HG02938 (cell line): ENCODE data around the gene EDARADD.

Experiments
- ATAC-seq: cut with Tn5 transposase; IDR thresholded peaks from one replicate; pipeline ENCODE4 v1.9.1; 2021; ENCODE audit warnings: mild to moderate bottlenecking, moderate library complexity; ENCODE audit not compliant: unreplicated experiment

The EDARADD gene

DNA sequence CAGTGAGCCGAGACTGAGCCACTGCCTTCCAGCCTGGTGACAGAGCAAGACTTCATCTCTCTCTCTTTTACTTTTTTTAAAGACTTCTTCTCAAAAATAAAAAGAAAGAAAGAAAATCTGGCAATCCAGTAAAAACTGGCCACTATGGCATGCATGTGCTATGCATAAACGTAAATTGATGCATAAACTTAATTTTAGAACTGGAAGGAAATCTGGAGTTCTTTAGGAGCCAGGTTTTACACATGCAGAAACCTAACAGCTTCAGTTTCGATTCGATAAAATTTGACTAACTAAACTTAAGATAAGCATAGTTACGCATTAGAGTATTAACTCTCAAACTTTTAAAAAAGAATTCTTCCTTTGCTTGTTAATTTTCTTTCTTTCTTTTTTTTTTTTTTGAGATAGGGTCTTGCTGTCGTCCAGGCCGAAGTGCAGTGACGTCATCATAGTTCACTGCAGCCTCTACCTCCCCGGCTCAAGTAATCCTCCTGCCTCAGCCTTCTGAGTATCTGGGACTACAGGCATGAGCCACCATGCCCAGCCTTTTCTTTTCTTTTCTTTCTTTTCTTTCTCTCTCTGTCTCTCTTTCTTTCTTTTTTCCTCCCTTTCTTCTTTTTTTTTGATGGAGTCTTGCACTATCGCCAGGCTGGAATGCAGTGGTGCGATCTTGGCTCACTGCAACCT, 117.8 kb downstream of the EDARADD start:
- ATAC-seq: no peak

- ATAC-seq: no peak
Observed at GRCh38 chr1:236514703-236515442, 120.8 kb downstream of the EDARADD start.

DNA sequence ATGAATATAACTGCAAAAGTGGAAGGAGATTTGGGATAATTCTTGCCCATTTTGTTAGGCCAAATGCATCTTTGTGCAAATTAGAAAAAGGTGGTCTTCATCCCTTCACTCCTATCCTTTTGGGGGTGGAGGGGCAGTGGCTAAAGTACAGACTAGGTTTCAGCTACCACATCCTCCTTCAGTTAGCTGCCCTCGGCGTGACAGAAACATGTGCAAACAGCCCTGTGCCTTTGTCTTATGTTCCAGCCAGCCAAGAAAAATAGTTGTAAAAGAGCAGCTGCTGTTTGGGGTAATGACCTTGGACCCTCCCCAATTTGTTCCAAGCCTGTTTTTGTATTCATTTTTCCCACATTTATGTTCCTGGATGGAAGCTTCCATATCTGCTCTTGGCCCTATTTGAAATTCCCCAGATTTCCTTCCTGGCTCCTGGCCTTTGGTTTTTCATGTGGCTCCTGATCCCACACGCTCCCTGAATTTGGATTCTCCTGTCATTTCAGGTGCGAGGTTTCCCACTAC, 121.4 kb downstream of the EDARADD start:
- ATAC-seq: no peak

DNA sequence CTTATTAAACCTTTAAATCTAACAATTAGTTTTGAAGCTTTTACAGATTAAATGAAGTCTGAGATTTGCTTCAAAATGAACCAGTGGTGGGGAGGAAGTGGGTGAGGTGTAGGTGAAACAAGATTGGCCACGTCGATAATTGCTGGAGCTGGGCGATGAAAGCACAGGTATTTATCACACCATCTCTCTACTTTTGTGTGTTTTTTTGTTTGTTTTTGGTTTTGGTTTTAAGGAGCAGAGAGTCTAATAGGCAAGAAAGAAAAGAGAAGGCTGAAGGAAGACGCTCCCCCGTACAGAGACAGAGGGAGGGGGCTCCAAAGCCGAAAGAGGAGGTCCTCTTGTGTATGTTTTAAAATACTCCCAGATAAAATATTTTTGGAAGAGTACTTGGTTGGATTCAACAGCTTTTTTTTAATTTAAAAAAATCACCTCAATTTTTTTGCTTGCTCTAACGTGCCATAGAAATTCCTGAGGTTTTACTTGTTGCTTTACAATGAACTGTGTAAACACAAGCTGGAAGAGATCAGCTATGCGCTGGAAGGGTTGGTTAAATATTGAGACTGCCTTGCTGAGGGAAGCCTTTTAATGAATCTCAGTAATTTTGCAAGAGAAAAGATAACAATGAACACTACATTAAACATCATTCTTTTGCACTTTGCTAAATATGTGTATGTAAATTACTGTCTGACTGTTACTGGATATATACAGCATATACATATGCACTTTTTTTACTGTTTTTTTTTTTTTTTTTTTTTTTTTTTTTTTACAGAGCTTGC, 123.0 kb downstream of the EDARADD start:
- no peak for ATAC-seq

- no peak for ATAC-seq
Observed at GRCh38 chr1:236518322-236518721, 124.2 kb downstream of the EDARADD start.

DNA sequence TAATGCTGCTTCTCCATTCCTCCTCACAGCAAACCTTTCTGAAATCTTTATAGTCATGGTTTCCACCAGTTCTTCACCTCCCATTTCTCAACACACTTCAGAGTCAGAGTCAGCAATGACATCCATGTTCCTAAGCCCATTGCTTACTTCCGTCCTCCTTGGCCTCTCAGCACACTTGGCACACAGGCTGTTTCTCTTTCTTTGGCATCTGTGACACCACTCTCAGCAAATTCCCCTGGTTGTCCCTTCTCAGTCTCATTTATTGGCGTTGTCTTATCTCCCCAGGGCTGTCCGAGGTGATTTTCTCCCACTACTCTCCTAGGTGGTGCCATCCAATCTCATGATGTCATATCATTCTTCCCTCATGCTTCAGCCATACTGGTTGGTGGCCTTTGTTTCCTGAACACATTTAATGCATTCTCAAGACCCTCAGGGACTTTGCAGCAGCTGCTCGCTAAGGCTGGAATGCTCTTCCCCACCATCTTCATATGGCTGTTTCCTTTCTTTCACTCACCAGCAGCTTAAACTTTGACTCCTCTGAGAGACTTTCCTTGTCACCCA, 126.4 kb downstream of the EDARADD start:
- ATAC-seq: no peak

GRCh38 chr1:236522937-236523703, 129.0 kb downstream of the EDARADD start:
- no peak for ATAC-seq

DNA sequence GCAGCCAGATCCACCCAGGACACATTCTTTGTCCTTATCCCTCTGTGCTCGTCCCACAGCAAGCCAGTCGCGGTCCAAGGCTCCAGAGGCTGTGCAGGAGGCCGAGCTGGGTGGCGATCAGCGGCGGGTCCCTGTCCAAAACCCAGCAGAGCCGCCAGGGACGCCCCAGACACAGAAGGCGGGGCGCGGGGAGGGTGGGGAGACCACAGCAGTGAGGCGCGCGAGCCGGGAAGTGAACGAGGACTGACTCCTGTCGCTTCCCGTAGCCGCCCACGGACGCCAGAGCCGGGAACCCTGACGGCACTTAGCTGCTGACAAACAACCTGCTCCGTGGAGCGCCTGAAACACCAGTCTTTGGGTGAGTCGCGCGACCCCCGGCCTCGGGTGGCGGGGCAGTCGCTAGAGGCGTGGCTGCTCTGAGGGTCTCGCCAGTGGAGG, 129.6 kb downstream of the EDARADD start, which contains the start of gene LGALS8:
LGALS8 (plus strand) TSS at position 279 of the 438 bp plus-strand sequence. CDS start 2,089 bp downstream, outside the sequence.
- ATAC-seq: peak; percentile 46

DNA sequence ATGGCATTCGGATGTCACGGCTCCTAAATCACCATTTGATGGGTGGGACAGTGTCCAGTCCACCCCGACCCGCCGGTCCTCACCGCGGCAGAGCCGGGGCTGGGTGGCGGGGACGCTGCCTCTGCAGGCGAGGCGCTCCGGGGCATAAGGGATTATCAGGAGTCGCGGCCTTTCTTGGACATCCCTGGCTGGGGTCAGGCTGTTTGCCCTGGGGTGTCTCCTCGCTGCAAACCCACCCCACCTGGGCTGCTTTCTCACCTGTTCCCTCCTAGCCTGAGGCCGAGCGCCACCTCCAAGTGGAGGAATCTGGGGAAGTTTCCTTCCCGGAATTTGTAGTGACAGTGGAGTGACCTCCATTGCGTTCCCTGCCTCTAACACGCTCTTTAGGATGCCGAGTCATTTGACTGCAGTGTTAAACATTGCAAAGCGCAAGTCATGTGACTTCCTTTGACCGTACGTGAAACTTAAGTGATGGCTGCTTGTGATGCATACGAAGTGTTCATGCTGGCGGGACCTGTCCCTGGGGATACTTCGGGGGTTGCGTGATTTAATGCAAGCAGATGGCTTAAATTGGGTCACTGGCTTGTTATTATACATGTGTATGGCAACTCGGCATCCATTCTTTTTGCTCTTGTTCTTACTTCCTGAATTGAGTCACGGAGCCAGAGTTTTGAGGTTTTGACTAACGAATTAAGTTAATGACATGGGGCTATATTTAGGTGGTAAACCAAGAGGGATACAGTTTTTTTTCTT, 130.2 kb downstream of the EDARADD start:
- ATAC-seq: peak; percentile 94

DNA sequence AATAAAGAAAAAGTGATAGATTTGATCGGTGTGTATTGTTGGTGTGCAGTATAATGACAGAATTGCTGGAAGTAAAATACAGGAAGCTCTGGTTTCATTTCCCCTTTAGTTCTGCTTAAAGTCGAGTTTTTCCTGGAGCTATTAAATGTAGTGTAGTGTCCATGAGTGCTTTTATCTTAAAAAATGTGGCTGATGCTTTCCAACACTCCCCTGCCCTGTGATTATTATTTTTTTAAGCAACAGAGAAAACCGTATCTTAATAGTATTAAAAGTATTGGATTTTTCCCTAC, 130.8 kb downstream of the EDARADD start:
- ATAC-seq: no peak

- ATAC-seq: no peak
Observed at GRCh38 chr1:236526079-236526478, 132.0 kb downstream of the EDARADD start.

DNA sequence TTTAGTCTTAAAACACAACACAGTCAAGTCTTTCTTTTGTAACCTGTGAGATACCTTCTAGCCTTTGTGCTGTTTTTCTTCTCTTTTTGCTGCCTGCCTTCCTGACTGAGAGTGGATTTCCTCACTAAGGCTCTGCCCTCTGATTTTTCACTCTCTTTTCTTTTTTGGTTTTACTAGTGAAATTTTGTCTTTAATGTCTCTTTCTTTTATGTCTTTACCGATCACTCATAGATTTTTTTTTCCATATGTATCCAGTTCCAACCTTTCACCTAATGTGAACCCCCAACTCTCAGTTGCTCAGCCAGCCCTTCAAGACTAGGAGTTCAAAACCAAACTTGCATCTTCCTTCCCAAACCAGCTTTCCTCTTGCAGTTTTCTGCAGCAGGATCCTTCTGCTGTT, 136.2 kb downstream of the EDARADD start:
- no peak for ATAC-seq

DNA sequence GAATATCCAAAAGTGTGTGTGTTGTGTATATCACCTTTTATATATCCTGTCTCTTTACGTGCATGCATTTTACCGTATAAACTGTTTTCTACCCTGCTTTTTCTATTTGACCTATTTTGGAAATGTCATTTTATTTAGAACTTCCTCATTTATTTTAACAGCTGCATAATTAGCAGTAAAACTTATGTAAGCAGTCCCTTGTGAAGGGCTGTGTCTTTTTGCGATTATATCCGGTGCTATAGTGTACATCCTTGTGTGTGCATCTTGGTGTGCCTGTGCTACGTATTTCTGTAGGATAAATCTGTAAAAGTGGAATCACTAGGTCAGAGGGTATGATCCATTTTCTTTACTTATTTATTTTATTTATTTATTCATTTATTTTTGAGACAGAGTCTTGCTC, 136.9 kb downstream of the EDARADD start:
- ATAC-seq: no peak

DNA sequence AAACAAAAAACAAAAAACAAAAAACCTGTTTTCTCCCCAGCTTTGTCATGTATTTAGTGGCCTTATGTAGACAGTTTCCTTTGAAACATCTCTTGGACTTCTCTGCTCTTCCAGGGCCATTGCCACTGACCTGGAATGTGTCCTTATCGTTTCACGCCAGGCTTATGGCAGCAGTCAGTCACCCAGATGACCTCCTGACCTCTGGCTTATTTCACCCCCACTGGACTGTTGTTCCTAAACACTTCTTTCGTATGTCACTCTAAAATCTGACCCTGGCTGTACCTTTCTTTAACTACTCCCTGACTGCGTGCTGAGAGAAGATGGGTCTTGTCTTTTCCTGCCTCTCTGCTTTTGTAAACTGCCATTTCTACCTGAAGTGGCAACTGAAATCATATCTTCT, 138.8 kb downstream of the EDARADD start:
- no peak for ATAC-seq

GRCh38 chr1:236534151-236534651, 140.1 kb downstream of the EDARADD start:
- ATAC-seq: no peak
